ENCODE results near the gene TTI1.

TTI1 gene

DNA sequence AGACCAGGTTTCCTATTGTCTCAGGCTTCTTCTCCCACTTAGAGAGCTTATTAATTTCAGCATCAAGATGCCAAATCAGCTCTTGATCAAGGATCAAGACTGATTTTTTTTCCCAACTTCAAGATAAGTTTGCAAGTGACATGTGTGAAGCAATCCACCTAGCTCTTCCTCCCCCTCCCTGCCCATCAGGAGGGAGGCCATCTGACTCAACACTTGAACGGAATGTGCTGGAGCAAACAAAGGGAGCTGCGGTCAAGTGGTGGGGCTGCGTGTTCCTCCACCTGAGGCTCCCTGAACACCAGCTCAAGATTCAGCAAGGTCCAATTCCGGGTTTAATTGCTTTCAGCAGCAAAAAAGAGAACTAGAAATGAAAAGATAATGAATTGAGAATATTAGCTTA is 38.7 kb downstream of the TTI1 start:
- Mint-ChIP-seq H3K4me3 (no peak overlapping the region), H3K27me3 (ENCODE audit: low read depth) (no peaks in the 10 kb centered on the region), H3K36me3 (ENCODE audit: low read depth) (peaks cover 41% of the 10 kb centered on the region), H3K9me3 (no peaks in the 10 kb centered on the region), H3K27ac (no peak overlapping the region), H3K4me1 (peaks cover 67% of the 10 kb centered on the region)
- TF ChIP-seq CTCF (IDR thresholded peaks at IDR 0.05; ENCODE audit: unreplicated experiment in 3 of 3) = no peak

DNA sequence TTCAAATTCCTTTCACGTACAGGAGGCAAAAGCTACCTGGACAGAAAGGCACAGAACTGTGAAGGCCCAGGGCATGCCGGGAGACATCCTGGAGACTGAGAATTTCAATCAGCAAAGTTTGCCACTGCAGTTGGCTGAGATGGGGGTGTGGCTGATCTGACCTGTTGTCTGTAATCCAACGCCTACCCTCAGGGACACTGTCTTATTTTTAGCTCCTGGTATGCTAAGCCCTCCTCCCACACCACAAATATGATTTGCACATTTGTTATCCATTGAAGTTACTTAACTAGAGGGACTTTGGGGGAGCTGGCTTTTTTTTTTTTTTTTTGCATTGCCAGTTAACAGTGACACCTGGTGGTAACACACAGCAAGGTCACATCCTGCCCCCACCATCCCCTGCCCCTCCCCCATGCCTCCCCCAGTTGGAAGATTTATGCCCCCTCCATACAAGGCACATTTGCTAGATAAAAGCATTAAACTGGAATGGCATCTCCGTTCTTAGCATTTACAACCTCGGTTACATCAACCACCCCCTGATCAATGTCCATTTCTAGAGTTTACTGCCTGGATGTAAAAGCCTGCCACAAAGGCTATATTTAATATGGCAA is 40.4 kb downstream of the TTI1 start:
- peak; percentile 62 to 81 (median 65) for TF ChIP-seq CTCF (IDR thresholded peaks at IDR 0.05; ENCODE audit: unreplicated experiment in 3 of 3)
- no peaks in the 10 kb centered on the region for H3K9me3 Mint-ChIP-seq
- no peaks in the 10 kb centered on the region for H3K27me3 Mint-ChIP-seq (ENCODE audit: low read depth)
- peak overlapping the region in 1 of 3 experiments; percentile 8 for H3K4me3 Mint-ChIP-seq
- H3K27ac Mint-ChIP-seq = peak overlapping the region; percentile 51 to 72 (median 69)
- H3K36me3 Mint-ChIP-seq (ENCODE audit: low read depth) = peaks cover 36% of the 10 kb centered on the region
- peaks cover 79% of the 10 kb centered on the region for H3K4me1 Mint-ChIP-seq

DNA sequence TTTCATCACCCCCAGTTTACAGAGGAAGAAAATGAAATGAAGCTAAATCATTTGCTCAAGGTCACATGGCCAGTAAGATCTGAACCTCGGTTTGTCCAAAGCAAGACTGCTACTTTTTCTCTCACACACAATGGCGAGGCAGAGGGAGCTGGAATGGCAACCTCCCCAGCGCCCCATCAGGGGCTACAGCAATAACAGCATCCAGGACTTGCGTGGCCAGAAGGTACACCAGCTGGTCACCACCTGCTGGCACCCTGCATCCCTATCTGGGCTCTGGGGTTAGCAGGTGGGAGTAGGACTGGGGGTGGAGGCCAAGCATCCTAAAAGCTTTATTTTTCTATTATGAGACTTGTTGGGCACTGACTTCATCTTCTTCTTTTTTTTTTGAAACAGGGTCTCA is 41.3 kb downstream of the TTI1 start:
- peaks cover 28% of the 10 kb centered on the region for H3K36me3 Mint-ChIP-seq (ENCODE audit: low read depth)
- TF ChIP-seq CTCF (IDR thresholded peaks at IDR 0.05; ENCODE audit: unreplicated experiment in 3 of 3) = no peak
- H3K4me1 Mint-ChIP-seq = peaks cover 81% of the 10 kb centered on the region
- H3K27ac Mint-ChIP-seq = peak overlapping the region; percentile 42 to 71 (median 69)
- H3K4me3 Mint-ChIP-seq = no peak overlapping the region
- H3K9me3 Mint-ChIP-seq = no peaks in the 10 kb centered on the region
- H3K27me3 Mint-ChIP-seq (ENCODE audit: low read depth) = no peaks in the 10 kb centered on the region

GRCh38 chr20:37991157-37991866 is 41.9 kb downstream of the TTI1 start:
- H3K9me3 Mint-ChIP-seq = no peaks in the 10 kb centered on the region

GRCh38 chr20:37990571-37991151 is 42.6 kb downstream of the TTI1 start:
- TF ChIP-seq CTCF (IDR thresholded peaks at IDR 0.05; ENCODE audit: unreplicated experiment in 3 of 3) = no peak
- H3K4me1 Mint-ChIP-seq = peaks cover 91% of the 10 kb centered on the region
- peak overlapping the region; percentile 42 to 71 (median 69) for H3K27ac Mint-ChIP-seq
- H3K9me3 Mint-ChIP-seq = no peaks in the 10 kb centered on the region
- H3K4me3 Mint-ChIP-seq = no peak overlapping the region
- H3K27me3 Mint-ChIP-seq (ENCODE audit: low read depth) = no peaks in the 10 kb centered on the region
- H3K36me3 Mint-ChIP-seq (ENCODE audit: low read depth) = peaks cover 22% of the 10 kb centered on the region

More at GRCh38 chr20:37991157-37991866, 41.9 kb downstream of the TTI1 start:
- Mint-ChIP-seq H3K4me1 (peaks cover 84% of the 10 kb centered on the region), H3K4me3 (no peak overlapping the region), H3K27me3 (ENCODE audit: low read depth) (no peaks in the 10 kb centered on the region), H3K36me3 (ENCODE audit: low read depth) (peaks cover 28% of the 10 kb centered on the region), H3K27ac (peak overlapping the region; percentile 42 to 71 (median 69))
- no peak for TF ChIP-seq CTCF (IDR thresholded peaks at IDR 0.05; ENCODE audit: unreplicated experiment in 3 of 3)
